AG04449 (cell line): ENCODE results near the gene TCF7L2.
"Not testable (repeated sequence)": the region's sequence is repeated elsewhere in the genome, so short reads cannot be mapped to it uniquely, and the experiment has no call there.

ENCODE experiments used
- CTCF ChIA-PET: fragments of 350-600 bp; formaldehyde crosslinking; extraction: SDS; loops from one replicate; lab custom pipeline; 2021; ENCODE audit warnings: antibody characterized with exemption; lab: Yijun Ruan, JAX
- POLR2A ChIA-PET: fragments of 400-600, 350-600 bp; formaldehyde crosslinking; extraction: SDS; loops from one replicate; lab custom pipeline; 2020; ENCODE audit warnings: antibody characterized with exemption, inconsistent platforms; lab: Yijun Ruan, JAX
- DNase-seq: peaks from one replicate; pipeline ENCODE4 v3.0.0-alpha.2; 2010; ENCODE audit warnings: low read depth, low spot score
- H3K4me3 ChIP-seq: 2 replicates; pipeline ENCODE4 v1.5.1; 2011; ENCODE audit warnings: low read depth, mild to moderate bottlenecking, control low read depth, low read length
- TF ChIP-seq, protein P1 (sequence below): IDR thresholded peaks from one replicate; pipeline ENCODE4 v1.5.1; 2011; ENCODE audit warnings: mild to moderate bottlenecking, moderate library complexity, low read length, control low read depth, inconsistent platforms; ENCODE audit not compliant: insufficient read depth; ENCODE audit errors: missing control alignments

TCF7L2 gene

DNA sequence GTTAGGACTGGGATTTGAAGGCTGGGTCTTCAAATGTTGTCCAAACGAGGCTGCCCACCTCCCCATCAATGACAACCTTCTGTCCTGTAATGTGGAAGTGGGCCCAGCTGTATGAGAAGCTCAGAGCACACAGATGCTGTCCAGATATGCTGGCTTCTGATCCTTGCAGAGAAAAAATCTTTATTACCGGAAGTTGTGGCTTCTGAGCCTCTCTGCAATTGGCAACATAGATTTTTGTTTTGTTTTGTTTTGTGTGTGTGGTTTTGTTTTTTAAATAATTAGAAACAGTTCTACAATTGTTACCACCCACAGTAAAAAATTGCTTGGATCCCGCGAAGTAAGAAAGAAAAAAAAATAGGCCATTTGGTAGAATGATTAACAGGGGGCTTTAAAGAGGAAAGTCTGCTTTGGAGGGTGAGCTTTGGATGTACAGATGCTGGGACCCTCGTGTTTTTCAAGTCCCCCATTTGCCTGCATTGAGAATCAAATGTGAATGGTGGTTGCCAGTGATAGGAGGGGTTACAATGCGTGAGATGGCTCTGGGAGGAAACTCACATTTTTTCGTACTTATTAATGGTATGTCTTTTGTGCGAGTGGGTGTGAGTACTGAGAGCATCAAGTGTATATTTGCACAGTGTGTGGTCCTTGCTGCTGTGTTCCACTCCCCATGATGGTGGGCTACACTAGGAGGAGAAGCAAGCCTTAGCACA lies 153.2 kb downstream of the TCF7L2 start:
- ChIA-PET CTCF (interaction anchor here (0.7 to 2.3 kb wide), 7 partner anchors 13 to 282 kb away, joined by 3 to 9 read pairs (median 3); no protein-coding TSS in a partner anchor), POLR2A (no interaction called here)
- TF ChIP-seq, protein P1, sequence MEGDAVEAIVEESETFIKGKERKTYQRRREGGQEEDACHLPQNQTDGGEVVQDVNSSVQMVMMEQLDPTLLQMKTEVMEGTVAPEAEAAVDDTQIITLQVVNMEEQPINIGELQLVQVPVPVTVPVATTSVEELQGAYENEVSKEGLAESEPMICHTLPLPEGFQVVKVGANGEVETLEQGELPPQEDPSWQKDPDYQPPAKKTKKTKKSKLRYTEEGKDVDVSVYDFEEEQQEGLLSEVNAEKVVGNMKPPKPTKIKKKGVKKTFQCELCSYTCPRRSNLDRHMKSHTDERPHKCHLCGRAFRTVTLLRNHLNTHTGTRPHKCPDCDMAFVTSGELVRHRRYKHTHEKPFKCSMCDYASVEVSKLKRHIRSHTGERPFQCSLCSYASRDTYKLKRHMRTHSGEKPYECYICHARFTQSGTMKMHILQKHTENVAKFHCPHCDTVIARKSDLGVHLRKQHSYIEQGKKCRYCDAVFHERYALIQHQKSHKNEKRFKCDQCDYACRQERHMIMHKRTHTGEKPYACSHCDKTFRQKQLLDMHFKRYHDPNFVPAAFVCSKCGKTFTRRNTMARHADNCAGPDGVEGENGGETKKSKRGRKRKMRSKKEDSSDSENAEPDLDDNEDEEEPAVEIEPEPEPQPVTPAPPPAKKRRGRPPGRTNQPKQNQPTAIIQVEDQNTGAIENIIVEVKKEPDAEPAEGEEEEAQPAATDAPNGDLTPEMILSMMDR: no peak
- no peak for DNase-seq
- no peak overlapping the region for H3K4me3 ChIP-seq

DNA sequence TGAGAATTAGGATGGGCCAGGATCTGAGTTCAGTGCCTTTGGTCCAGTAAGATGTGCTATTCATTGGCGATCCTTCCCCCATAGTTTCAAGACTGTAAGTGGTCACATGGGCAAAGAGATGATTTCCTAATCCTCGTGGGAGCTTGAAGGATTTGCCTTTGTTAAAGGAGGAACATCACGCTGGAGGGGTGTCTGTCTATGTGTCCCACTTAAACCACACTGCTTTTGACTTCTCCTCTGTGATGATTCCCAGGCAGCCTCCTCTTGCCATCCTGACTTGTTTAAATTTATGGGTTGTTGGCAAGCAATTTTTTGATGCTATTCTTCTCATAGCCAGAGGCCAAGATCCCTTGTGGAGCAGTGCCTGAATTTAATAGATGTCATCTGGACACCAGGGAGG lies 154.0 kb downstream of the TCF7L2 start:
- POLR2A ChIA-PET: no interaction called here
- CTCF ChIA-PET: interaction anchor here (1.1 to 2.3 kb wide), 3 partner anchors 12 to 35 kb away, joined by 3 to 9 read pairs (median 4); no protein-coding TSS in a partner anchor
- H3K4me3 ChIP-seq: no peak overlapping the region
- DNase-seq: no peak
- TF ChIP-seq, protein P1: no peak

GRCh38 chr10:113108194-113108835 lies 158.3 kb downstream of the TCF7L2 start:
- ChIA-PET CTCF (interaction anchor here (0.5 to 1.3 kb wide), 3 partner anchors 9 to 124 kb away, joined by 3 to 4 read pairs (median 4); no protein-coding TSS in a partner anchor), POLR2A (no interaction called here)
- no peak overlapping the region for H3K4me3 ChIP-seq
- TF ChIP-seq, protein P1: peak; percentile 50
- DNase-seq: no peak

DNA sequence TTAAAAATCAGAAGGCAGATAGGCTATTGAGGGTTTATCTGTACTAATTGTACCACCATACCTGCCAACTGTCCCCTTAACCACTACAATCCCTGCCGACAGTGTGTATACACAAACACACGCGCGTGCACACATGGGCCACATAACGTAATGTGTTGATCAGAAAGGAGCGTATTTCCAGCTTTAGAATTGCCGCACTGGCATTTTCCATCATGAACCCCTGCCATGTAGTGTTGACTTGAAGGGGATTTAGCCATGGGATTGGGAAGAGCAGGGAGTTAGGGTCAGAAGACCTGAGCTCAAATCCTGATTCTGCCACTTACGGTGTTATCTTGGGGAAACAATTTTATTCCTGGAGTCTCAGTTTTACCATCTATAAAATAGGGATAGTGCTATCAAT lies 158.9 kb downstream of the TCF7L2 start:
- TF ChIP-seq, protein P1: no peak
- DNase-seq: no peak
- H3K4me3 ChIP-seq: no peak overlapping the region
- POLR2A ChIA-PET: no interaction called here
- CTCF ChIA-PET: interaction anchor here (0.5 to 2.4 kb wide), 5 partner anchors 10 to 342 kb away, joined by 3 to 6 read pairs (median 4); no protein-coding TSS in a partner anchor

GRCh38 chr10:113109482-113109881 lies 159.4 kb downstream of the TCF7L2 start:
- CTCF ChIA-PET: interaction anchor here (0.6 to 2.4 kb wide), 5 partner anchors 10 to 341 kb away, joined by 3 to 6 read pairs (median 4); no protein-coding TSS in a partner anchor
- H3K4me3 ChIP-seq, POLR2A ChIA-PET, DNase-seq: not testable (repeated sequence)

DNA sequence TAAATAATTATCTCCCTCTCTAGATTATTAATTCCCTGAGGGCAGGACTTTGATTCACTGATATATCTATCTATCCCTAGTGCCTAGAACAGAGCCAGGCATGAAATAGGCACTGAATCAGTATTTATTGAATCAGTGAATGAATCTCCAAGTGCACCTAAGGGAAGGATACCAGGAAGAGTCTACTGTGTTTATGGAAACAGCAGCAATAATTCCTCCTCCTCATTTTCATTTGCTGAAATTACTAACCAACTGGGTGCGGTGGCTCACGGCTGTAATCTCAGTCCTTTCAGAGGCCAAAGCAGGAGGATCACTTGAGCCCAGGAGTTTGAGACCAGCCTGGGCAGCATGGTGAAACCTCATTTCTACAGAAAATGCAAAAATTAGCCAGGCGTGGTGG lies 161.2 kb downstream of the TCF7L2 start:
- DNase-seq: no peak
- CTCF ChIA-PET: interaction anchor here (1.4 to 2.4 kb wide), 3 partner anchors 12 to 274 kb away, joined by 5 to 6 read pairs (median 5); no protein-coding TSS in a partner anchor
- POLR2A ChIA-PET: no interaction called here
- H3K4me3 ChIP-seq: no peak overlapping the region
- TF ChIP-seq, protein P1: no peak
